Mammary epithelial cell (primary cell): ENCODE measurements around the gene GALNT7.

Experiments
- EZH2 ChIP-seq: IDR thresholded peaks from 2 replicates; pipeline ENCODE4 v1.6.1; 2012; ENCODE audit warnings: low read length, inconsistent platforms, borderline replicate concordance
- TF ChIP-seq, protein P1 (sequence below), 2 donors: IDR thresholded peaks in 1 of 2; conservative IDR thresholded peaks in 1 of 2; 2 replicates each; pipeline ENCODE4 v1.5.1; 2011 to 2012; ENCODE audit warnings: inconsistent platforms in 2 of 2, low read length in 2 of 2, mild to moderate bottlenecking in 2 of 2, control low read depth in 1 of 2, low read depth in 1 of 2; ENCODE audit not compliant: insufficient read depth in 1 of 2; ENCODE audit errors: extremely low read depth in 1 of 2

DNA sequence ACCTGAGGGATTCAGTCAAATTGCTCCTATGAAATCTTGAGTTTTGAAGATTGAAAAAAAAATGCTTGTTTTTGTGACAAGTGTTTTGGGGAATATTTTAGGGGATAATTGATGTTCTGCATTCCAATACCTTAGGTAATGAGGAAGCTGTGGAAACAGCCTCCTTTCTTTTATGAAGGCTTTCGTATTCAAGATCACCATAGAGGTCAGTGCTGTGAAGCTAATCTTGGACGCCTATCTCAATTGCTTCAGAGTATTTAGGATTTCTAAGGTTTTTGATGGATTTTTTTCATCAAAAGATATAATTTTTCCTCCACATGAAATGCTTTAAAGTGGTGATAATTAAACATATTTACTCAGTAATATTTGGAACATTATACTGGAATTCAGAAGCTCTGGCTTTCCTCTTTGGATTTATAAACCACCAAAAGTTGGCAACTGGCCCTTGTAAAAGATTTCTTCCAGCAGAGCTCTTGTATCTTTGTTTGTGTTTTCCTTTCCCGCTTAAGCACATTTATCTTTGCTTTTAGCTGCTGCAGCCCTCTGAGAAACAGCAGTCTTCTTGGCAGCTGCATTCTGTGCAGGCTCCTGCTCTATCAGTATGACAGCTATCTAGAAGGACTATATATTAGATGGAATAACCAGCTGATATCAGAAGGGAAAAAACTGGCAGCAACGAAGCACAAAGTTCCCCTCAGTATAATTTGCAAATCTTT lies 101.9 kb downstream of the GALNT7 start:
- TF ChIP-seq EZH2, result no peak
- TF ChIP-seq, protein P1, sequence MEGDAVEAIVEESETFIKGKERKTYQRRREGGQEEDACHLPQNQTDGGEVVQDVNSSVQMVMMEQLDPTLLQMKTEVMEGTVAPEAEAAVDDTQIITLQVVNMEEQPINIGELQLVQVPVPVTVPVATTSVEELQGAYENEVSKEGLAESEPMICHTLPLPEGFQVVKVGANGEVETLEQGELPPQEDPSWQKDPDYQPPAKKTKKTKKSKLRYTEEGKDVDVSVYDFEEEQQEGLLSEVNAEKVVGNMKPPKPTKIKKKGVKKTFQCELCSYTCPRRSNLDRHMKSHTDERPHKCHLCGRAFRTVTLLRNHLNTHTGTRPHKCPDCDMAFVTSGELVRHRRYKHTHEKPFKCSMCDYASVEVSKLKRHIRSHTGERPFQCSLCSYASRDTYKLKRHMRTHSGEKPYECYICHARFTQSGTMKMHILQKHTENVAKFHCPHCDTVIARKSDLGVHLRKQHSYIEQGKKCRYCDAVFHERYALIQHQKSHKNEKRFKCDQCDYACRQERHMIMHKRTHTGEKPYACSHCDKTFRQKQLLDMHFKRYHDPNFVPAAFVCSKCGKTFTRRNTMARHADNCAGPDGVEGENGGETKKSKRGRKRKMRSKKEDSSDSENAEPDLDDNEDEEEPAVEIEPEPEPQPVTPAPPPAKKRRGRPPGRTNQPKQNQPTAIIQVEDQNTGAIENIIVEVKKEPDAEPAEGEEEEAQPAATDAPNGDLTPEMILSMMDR (conservative IDR thresholded peaks at IDR 0.05 in 1 of 2, IDR thresholded peaks at IDR 0.05 in 1 of 2; ENCODE audit: extremely low read depth in 1 of 2, insufficient read depth in 1 of 2, low read depth in 1 of 2, low read length in 2 of 2), result no peak
